Fibroblast of mammary gland (primary cell): ENCODE results near the gene SSTR5.

Experiments
- DNase-seq: peaks from one replicate; pipeline ENCODE4 v3.0.0-alpha.2; 2010; ENCODE audit warnings: low read depth
- H3K4me3 ChIP-seq: 2 replicates; pipeline ENCODE4 v1.5.1; 2011; ENCODE audit warnings: low read depth, mild to moderate bottlenecking, low read length, moderate library complexity; ENCODE audit not compliant: control insufficient read depth
- TF ChIP-seq, protein P1 (sequence below): conservative IDR thresholded peaks from 2 replicates; pipeline ENCODE4 v1.5.1; 2011; ENCODE audit warnings: low read depth, low read length, inconsistent platforms; ENCODE audit not compliant: control insufficient read depth, insufficient read depth

The SSTR5 gene

DNA sequence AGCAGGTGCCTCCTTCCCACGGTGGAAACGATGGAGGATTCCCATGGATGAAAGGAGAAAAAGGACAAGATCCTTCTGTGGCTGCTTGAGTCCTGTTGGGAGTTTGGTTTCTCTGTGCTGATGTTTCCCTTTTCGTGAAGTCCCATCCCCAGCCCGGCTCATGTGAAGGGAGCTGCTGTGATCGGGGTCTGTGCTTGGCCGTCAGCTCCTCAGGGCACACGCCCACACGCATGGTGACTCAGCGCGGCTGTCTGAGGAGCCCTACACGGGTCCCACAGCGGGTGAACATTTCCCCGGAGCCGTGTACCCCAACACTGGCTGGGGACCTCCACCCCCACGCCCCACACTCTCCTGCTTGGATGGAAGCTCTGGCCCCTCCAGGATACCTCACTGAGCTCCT, 44.5 kb upstream of the SSTR5 start:
- H3K4me3 ChIP-seq, result no peak overlapping the region
- DNase-seq, result no peak
- TF ChIP-seq, protein P1, sequence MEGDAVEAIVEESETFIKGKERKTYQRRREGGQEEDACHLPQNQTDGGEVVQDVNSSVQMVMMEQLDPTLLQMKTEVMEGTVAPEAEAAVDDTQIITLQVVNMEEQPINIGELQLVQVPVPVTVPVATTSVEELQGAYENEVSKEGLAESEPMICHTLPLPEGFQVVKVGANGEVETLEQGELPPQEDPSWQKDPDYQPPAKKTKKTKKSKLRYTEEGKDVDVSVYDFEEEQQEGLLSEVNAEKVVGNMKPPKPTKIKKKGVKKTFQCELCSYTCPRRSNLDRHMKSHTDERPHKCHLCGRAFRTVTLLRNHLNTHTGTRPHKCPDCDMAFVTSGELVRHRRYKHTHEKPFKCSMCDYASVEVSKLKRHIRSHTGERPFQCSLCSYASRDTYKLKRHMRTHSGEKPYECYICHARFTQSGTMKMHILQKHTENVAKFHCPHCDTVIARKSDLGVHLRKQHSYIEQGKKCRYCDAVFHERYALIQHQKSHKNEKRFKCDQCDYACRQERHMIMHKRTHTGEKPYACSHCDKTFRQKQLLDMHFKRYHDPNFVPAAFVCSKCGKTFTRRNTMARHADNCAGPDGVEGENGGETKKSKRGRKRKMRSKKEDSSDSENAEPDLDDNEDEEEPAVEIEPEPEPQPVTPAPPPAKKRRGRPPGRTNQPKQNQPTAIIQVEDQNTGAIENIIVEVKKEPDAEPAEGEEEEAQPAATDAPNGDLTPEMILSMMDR, result no peak

DNA sequence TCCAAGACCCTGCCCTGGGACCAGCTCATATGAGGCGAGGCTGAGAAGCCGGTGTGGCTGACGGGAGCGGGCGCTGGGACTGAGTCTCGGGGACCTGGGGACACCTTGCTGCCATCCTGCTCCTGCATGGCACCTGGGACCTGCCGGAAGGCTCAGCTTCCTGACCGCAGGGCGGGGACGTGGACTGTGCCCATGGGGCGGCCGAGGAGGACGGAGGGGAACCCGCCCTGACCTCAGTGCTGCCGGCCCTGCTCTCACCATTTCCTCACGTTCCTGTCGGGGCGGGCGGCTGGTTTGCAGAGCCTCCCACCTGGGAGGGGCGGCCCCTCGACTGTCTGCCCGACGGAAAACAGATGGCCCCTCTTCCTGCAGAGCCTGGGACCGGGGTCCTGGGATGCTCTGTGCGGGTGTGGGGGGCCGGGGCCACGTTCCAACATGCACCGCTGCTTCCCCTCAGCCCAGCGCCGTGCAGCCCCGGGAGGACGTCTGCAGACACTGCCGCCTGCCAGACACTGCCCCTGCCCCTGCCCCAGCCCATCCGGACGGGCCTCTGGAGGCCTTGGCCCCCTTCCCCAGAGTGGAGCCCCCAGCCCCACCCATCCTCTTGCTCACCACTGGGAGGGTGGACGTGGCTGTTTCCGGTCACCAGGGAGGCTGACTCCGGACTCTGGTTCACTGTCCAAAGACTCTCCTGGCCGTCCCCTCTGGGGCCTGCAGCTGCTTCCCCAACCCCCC, 43.9 kb upstream of the SSTR5 start:
- DNase-seq, result no peak
- no peak overlapping the region for H3K4me3 ChIP-seq
- TF ChIP-seq, protein P1, result no peak

DNA sequence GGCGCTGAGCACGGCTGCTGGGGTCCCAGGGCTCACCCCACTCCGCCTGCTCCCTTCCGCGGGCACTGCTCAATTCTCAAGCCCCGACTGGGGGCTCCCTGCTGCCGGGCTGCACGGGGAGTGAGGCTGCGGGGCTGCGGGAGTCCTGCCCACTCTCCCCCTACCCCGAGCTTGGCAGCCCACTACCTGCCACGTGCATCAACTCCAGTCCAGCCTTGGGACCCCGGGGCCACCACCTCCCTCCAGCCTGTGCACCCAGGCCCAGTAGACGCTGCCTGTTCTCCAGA, 43.3 kb upstream of the SSTR5 start:
- no peak overlapping the region for H3K4me3 ChIP-seq
- TF ChIP-seq, protein P1, result no peak
- no peak for DNase-seq

DNA sequence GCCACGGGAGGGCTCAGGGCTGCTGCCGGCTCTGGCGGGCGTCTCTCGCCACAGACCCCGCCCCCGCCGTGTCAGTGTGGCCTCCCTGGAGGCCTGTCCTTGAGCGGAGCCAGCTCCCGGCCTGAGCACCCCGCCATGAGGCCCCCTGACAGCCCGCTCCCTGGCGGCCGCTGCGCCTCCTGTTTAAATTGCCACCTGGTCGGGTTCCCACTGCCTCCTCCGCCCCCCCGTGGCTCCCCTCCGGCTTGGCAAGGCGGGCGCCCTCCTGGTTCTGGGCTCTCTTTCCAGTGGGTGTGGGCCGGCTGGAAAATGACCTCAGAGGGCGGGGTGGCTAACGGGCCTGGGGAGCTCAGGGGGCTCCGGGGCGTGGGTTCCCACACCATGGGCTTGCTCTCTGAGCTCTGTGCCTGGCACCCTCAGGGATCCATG, 42.1 kb upstream of the SSTR5 start:
- no peak for DNase-seq
- TF ChIP-seq, protein P1, result no peak
- H3K4me3 ChIP-seq, result no peak overlapping the region

DNA sequence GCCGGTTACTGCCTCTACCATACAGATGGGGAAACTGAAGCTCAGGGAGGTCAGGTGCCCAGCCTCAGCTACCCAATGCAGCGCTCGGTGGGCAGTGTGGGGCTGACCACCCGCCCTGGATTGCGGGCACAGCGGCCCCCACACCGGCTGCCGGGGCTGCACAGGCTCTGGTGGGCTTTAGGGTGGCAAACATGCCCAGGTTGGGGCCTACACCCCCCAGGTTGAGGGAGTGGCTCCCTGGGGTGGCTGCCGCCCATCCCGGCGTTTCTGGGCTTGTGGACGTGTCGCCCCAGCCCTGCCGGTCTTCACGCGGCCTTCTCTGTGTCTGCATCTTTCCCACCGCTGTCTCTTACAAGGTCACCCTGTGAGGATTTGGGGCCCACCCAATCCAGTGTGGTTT, 40.9 kb upstream of the SSTR5 start:
- DNase-seq, result no peak
- no peak overlapping the region for H3K4me3 ChIP-seq
- TF ChIP-seq, protein P1, result no peak

DNA sequence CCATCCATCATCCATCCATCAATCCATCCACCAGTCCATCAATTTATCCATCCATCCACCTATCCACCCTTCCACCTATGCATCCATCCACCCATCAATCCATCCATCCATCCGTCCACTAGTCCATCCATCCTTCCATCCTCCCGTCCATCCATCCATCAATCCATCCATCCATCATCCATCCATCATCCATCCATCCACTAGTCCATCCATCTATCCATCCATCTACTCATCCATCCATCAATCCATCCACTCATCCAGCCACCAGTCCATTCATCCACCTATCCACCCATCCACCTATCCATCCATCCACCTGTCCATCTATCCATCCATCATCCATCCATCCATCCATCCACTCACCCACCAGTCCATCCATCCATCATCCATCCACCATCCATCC, 39.9 kb upstream of the SSTR5 start:
- TF ChIP-seq, protein P1, result no peak

More for the DNA sequence above, 39.9 kb upstream of the SSTR5 start:
- no peak for DNase-seq
- H3K4me3 ChIP-seq, result no peak overlapping the region
